Measurements from ENCODE around the gene ARMH4.

DNA sequence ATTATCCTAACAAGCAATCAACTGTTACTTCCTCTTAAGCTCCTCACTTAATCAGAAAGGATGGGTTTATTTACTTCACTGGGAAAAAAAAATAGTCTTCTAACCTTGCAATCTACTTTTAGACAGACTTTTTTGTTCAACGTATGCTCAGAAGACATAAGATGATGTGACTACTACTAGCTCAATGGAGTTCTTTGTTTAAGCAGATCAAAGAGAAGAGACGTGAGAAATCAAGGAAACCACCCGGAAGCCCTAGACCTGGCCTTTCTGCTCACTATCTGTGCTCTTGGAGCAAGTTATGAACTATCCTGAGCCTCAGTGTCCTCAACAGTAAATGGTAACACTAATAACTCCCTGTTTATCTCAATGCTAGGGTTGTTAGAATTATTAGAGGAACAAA, 78.5 kb downstream of the ARMH4 start:
- TF ChIP-seq EZH2 (IDR thresholded peaks at IDR 0.05; ENCODE audit: borderline replicate concordance, insufficient read depth, low read length, poor library complexity, severe bottlenecking) (no peak), CTCF (IDR thresholded peaks at IDR 0.05; ENCODE audit: poor library complexity, severe bottlenecking) (no peak), POLR2AphosphoS5 (IDR thresholded peaks at IDR 0.05) (no peak), SMC3 (conservative IDR thresholded peaks at IDR 0.05; ENCODE audit: poor library complexity) (no peak), MXI1 (conservative IDR thresholded peaks at IDR 0.05; ENCODE audit: poor library complexity, severe bottlenecking) (no peak)
- TF ChIP-seq, protein P1, sequence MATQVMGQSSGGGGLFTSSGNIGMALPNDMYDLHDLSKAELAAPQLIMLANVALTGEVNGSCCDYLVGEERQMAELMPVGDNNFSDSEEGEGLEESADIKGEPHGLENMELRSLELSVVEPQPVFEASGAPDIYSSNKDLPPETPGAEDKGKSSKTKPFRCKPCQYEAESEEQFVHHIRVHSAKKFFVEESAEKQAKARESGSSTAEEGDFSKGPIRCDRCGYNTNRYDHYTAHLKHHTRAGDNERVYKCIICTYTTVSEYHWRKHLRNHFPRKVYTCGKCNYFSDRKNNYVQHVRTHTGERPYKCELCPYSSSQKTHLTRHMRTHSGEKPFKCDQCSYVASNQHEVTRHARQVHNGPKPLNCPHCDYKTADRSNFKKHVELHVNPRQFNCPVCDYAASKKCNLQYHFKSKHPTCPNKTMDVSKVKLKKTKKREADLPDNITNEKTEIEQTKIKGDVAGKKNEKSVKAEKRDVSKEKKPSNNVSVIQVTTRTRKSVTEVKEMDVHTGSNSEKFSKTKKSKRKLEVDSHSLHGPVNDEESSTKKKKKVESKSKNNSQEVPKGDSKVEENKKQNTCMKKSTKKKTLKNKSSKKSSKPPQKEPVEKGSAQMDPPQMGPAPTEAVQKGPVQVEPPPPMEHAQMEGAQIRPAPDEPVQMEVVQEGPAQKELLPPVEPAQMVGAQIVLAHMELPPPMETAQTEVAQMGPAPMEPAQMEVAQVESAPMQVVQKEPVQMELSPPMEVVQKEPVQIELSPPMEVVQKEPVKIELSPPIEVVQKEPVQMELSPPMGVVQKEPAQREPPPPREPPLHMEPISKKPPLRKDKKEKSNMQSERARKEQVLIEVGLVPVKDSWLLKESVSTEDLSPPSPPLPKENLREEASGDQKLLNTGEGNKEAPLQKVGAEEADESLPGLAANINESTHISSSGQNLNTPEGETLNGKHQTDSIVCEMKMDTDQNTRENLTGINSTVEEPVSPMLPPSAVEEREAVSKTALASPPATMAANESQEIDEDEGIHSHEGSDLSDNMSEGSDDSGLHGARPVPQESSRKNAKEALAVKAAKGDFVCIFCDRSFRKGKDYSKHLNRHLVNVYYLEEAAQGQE (IDR thresholded peaks at IDR 0.05; ENCODE audit: borderline replicate concordance): no peak

All from neural cell (in vitro differentiated cells).